SK-N-SH (cell line): ENCODE results near the gene ZNF101. TPM values are rescaled to one million over a fixed set of nuclear protein-coding genes. Genes with fewer than 3 reads are reported as not detected.
"Not testable (repeated sequence)": the region's sequence is repeated elsewhere in the genome, so short reads cannot be mapped to it uniquely, and the experiment has no call there.

ENCODE experiments used
- CTCF ChIA-PET: fragments of 300-600, 350-600 bp; formaldehyde crosslinking; extraction: SDS; loops from one replicate; lab custom pipeline; 2021; lab: Yijun Ruan, JAX
- POLR2A ChIA-PET: fragments of 350-600 bp; sonication (Branson Sonifier 250); formaldehyde crosslinking; extraction: SDS; loops from one replicate; lab custom pipeline; 2020; ENCODE audit warnings: antibody characterized with exemption, inconsistent platforms; lab: Yijun Ruan, JAX
- DNase-seq: peaks from one replicate; pipeline ENCODE4 v3.0.0; 2012
- H2AFZ ChIP-seq: fragments of 200-600 bp; sonication (generic); 2 replicates; pipeline ENCODE4 v1.8.1; 2016; ENCODE audit warnings: antibody characterized with exemption, mild to moderate bottlenecking, low read depth
- H3F3A ChIP-seq: fragments of 200-600 bp; sonication (generic); replicated peaks from 2 replicates; pipeline ENCODE3; 2016; ENCODE audit warnings: antibody characterized with exemption, mild to moderate bottlenecking; ENCODE audit not compliant: insufficient read depth
- H3K27ac ChIP-seq, 2 experiments: fragments of 200-500 bp in 1 of 2; fragments of 200-600 bp in 1 of 2; sonication (Bioruptor generic) in 1 of 2; sonication (generic), shearing (Covaris generic) in 1 of 2; 2 replicates each; pipeline versions ENCODE4 v1.5.1 to v1.6.1; 2014 to 2016; ENCODE audit warnings: low read depth in 2 of 2, inconsistent platforms in 1 of 2, low read length in 1 of 2, mild to moderate bottlenecking in 1 of 2, mixed read lengths in 1 of 2
- H3K27me3 ChIP-seq: fragments of 200-600 bp; sonication (generic), shearing (Covaris generic); 2 replicates; pipeline ENCODE4 v1.6.1; 2016; ENCODE audit warnings: mixed run types; ENCODE audit not compliant: insufficient read depth
- H3K36me3 ChIP-seq, 2 experiments: fragments of 200-500 bp in 1 of 2; fragments of 200-600 bp in 1 of 2; sonication (Bioruptor generic) in 1 of 2; sonication (generic) in 1 of 2; replicated peaks in 1 of 2; 2 replicates each; pipeline versions ENCODE3 to v1.5.1; 2014 to 2016; ENCODE audit warnings: low read length in 1 of 2, mild to moderate bottlenecking in 1 of 2; ENCODE audit not compliant: insufficient read depth in 2 of 2, control insufficient read depth in 1 of 2
- H3K4me1 ChIP-seq, 2 experiments: fragments of 200-500 bp in 1 of 2; fragments of 200-600 bp in 1 of 2; sonication (Bioruptor generic) in 1 of 2; sonication (generic), shearing (Covaris generic) in 1 of 2; 2 replicates each; pipeline versions ENCODE4 v1.5.1 to v1.6.1; 2014 to 2016; ENCODE audit warnings: low read depth in 1 of 2, low read length in 1 of 2, mixed run types in 1 of 2; ENCODE audit not compliant: insufficient read depth in 2 of 2, control insufficient read depth in 1 of 2
- H3K4me2 ChIP-seq: fragments of 200-600 bp; sonication (generic), shearing (Covaris generic); 2 replicates; pipeline ENCODE4 v1.6.1; 2017; ENCODE audit warnings: mixed run types
- H3K4me3 ChIP-seq, 2 experiments: fragments of 200-500 bp in 1 of 2; fragments of 200-600 bp in 1 of 2; sonication (Bioruptor generic) in 1 of 2; sonication (generic), shearing (Covaris generic) in 1 of 2; 2 replicates each; pipeline versions ENCODE4 v1.5.1 to v1.8.1; 2014 to 2016; ENCODE audit warnings: low read depth in 2 of 2, inconsistent platforms in 1 of 2, low read length in 1 of 2, mild to moderate bottlenecking in 1 of 2, mixed read lengths in 1 of 2, moderate library complexity in 1 of 2
- H3K79me2 ChIP-seq: fragments of 200-600 bp; sonication (generic); 2 replicates; pipeline ENCODE4 v1.8.1; 2017; ENCODE audit warnings: mild to moderate bottlenecking; ENCODE audit not compliant: insufficient read depth
- H3K9ac ChIP-seq: fragments of 200-600 bp; sonication (generic); 2 replicates; pipeline ENCODE4 v1.6.1; 2017; ENCODE audit warnings: mixed run types
- H3K9me2 ChIP-seq: fragments of 200-600 bp; sonication (generic); 2 replicates; pipeline ENCODE4 v1.6.1; 2017; ENCODE audit warnings: mixed run types
- H3K9me3 ChIP-seq: fragments of 200-600 bp; sonication (generic); 2 replicates; pipeline ENCODE4 v1.6.1; 2017; ENCODE audit warnings: mixed run types, mild to moderate bottlenecking, moderate library complexity
- H4K20me1 ChIP-seq: fragments of 200-600 bp; sonication (generic); 2 replicates; pipeline ENCODE4 v1.6.1; 2017; ENCODE audit warnings: mild to moderate bottlenecking, mixed run types; ENCODE audit not compliant: insufficient read depth
- ELF1 ChIP-seq: IDR thresholded peaks from 2 replicates; pipeline ENCODE4 v1.4.0; 2012
- EZH2phosphoT487 ChIP-seq: fragments of 200-600 bp; sonication (generic); IDR thresholded peaks from 2 replicates; pipeline ENCODE4 v1.6.1; 2017; ENCODE audit warnings: low read depth, mixed run types, mild to moderate bottlenecking, antibody characterized with exemption, moderate library complexity, borderline replicate concordance
- FOSL2 ChIP-seq: IDR thresholded peaks from 2 replicates; pipeline ENCODE4 v1.4.0; 2012; ENCODE audit warnings: low read depth, mild to moderate bottlenecking, moderate library complexity, borderline replicate concordance
- FOXM1 ChIP-seq: IDR thresholded peaks from 2 replicates; pipeline ENCODE4 v1.4.0; 2012; ENCODE audit warnings: low read depth, mild to moderate bottlenecking
- GABPA ChIP-seq: IDR thresholded peaks from 2 replicates; pipeline ENCODE4 v1.4.0; 2012; ENCODE audit warnings: low read depth, mild to moderate bottlenecking
- GATA2 ChIP-seq: sonication (generic); formaldehyde crosslinking; IDR thresholded peaks from 2 replicates; pipeline ENCODE4 v1.5.0; 2020; ENCODE audit warnings: mild to moderate bottlenecking, missing genetic modification reagents
- MEF2A ChIP-seq: IDR thresholded peaks from 2 replicates; pipeline ENCODE4 v1.4.0; 2012; ENCODE audit warnings: low read depth, borderline replicate concordance
- NRF1 ChIP-seq: IDR thresholded peaks from 2 replicates; pipeline ENCODE4 v1.6.1; 2012; ENCODE audit warnings: low read depth, mild to moderate bottlenecking, low read length
- POLR2AphosphoS5 ChIP-seq: IDR thresholded peaks from 2 replicates; pipeline ENCODE4 v1.6.1; 2012; ENCODE audit warnings: low read depth, low read length
- RAD21 ChIP-seq: IDR thresholded peaks from 2 replicates; pipeline ENCODE4 v1.6.1; 2012; ENCODE audit warnings: mild to moderate bottlenecking, low read length
- RCOR1 ChIP-seq: fragments of 150-350 bp; IDR thresholded peaks from 2 replicates; pipeline ENCODE4 v1.6.1; 2017; ENCODE audit warnings: antibody characterized with exemption, low read length
- RFX5 ChIP-seq: IDR thresholded peaks from 2 replicates; pipeline ENCODE4 v1.6.1; 2012; ENCODE audit warnings: mild to moderate bottlenecking, improper control_type of control experiment, low read length
- RXRA ChIP-seq: IDR thresholded peaks from 2 replicates; pipeline ENCODE4 v1.4.0; 2012; ENCODE audit warnings: low read depth, mild to moderate bottlenecking, borderline replicate concordance
- SMC3 ChIP-seq: IDR thresholded peaks from 2 replicates; pipeline ENCODE4 v1.6.1; 2012; ENCODE audit warnings: low read depth, low read length, improper control_type of control experiment
- TAF1 ChIP-seq: IDR thresholded peaks from 2 replicates; pipeline ENCODE4 v1.6.1; 2012; ENCODE audit warnings: low read depth, mild to moderate bottlenecking, low read length, moderate library complexity, borderline replicate concordance
- YY1 ChIP-seq: IDR thresholded peaks from 2 replicates; pipeline ENCODE4 v1.4.0; 2012; ENCODE audit warnings: low read depth, mild to moderate bottlenecking
- WGBS: methylation state at CpG from one replicate; pipeline ENCODE4 v1.1.6; 2017; ENCODE audit warnings: low lambda C conversion rate; 5-methylcytosine and 5-hydroxymethylcytosine counted together
- polyA plus RNA-seq, 3 experiments: library from polyadenylated mRNA; depleted of rRNA; stranded (reverse); fragments of >200 nt; gene quantifications; 2 replicates each; pipeline ENCODE4 v1.2.3, GENCODE V29; 2012
- TF ChIP-seq, protein P1 (sequence below): fragments of 150-350 bp; IDR thresholded peaks from 2 replicates; pipeline ENCODE4 v1.6.1; 2017; ENCODE audit warnings: antibody characterized with exemption, low read length, low read depth, borderline replicate concordance
- TF ChIP-seq, protein P2 (sequence below): IDR thresholded peaks from 2 replicates; pipeline ENCODE4; 2012
- TF ChIP-seq, protein P3 (sequence below): IDR thresholded peaks from 2 replicates; pipeline ENCODE4 v1.4.0; 2012; ENCODE audit warnings: low read depth, borderline replicate concordance
- TF ChIP-seq, protein P4 (sequence below): IDR thresholded peaks from 2 replicates; pipeline ENCODE4 v1.6.1; 2012; ENCODE audit warnings: mild to moderate bottlenecking, low read depth, low read length, moderate library complexity

The ZNF101 gene
- polyA plus RNA-seq, 1 of the 3 experiments (the other 2 are of a cell fraction) = 2.4 TPM

DNA sequence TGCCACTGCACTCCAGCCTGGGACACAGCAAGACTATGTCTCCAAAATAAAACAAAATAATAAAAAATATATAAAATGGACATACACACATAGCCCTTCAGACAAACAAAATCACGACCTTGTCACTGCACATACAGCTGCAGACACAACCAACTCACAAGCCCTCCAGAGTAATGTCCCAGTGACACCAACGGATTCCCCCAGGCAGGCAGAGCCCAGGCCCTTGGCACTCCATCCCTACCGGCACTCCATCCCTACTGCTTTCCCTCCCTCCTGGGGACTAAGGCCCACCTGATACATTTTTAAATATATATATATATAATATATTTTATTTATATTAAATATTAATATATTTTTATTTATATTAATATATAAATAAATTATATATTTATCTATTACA lies 18.5 kb downstream of the ZNF101 start (continued):
- TF ChIP-seq FOSL2 (no peak), YY1 (no peak)

DNA sequence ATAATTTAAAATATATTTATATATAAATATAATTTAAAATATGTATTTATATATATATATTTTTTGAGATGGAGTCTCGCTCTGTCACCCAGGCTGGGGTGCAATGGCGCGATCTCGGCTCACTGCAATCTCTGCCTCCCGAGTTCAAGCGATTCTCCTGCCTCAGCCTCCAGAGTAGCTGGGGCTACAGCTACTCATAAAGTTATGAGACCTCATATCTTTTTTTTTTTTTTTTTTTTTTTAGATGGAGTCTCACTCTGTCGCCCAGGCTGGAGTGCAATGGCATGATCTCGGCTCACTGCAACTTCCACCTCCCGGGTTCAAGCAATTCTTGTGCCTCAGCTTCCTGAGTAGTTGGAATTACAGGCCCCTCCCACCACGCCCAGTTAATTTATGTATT lies 20.4 kb downstream of the ZNF101 start:
- H3K9me3 ChIP-seq, H3K27ac ChIP-seq, H3K9ac ChIP-seq, H3K4me3 ChIP-seq, H3K36me3 ChIP-seq, H3K79me2 ChIP-seq, H4K20me1 ChIP-seq, POLR2A ChIA-PET, H3K9me2 ChIP-seq, H3K4me1 ChIP-seq, H3K27me3 ChIP-seq, H3K4me2 ChIP-seq, H2AFZ ChIP-seq, H3F3A ChIP-seq, DNase-seq, CTCF ChIA-PET: not testable (repeated sequence)
- 90% methylated on average over 10 of the region's 10 CpGs for WGBS

DNA sequence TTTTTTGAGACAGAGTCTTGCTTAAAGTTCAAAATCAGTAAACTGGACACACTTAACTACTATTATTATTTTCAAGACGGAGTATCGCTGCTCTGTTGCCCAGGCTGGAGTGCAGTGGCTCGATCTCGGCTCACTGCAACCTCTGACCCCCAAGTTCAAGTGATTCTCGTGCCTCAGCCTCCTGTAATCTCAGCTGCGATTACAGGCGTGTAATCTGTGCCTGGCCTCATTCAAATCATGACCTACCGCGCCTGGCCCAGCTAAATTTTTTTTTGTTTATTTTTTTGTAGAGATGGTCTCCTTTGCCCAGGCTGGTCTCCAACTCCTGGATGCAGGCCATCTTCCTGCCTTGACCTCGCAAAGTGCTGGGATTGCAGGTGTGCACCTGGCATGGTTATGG lies 23.0 kb downstream of the ZNF101 start:
- H3K9ac ChIP-seq = no peak overlapping the region
- 71% methylated on average over 10 of the region's 10 CpGs for WGBS
- no peak for DNase-seq
- POLR2A ChIA-PET = no interaction called here
- H3K4me2 ChIP-seq = no peak overlapping the region
- no peak overlapping the region for H3K4me3 ChIP-seq
- H3K27ac ChIP-seq = no peak overlapping the region
- no peaks in the 10 kb centered on the region for H3F3A ChIP-seq
- H3K27me3 ChIP-seq = no peaks in the 10 kb centered on the region
- H4K20me1 ChIP-seq = no peaks in the 10 kb centered on the region
- H3K9me2 ChIP-seq = no peaks in the 10 kb centered on the region
- H3K4me1 ChIP-seq = no peaks in the 10 kb centered on the region
- no peaks in the 10 kb centered on the region for H3K79me2 ChIP-seq
- H2AFZ ChIP-seq = no peak overlapping the region
- CTCF ChIA-PET = no interaction called here
- H3K9me3 ChIP-seq = no peaks in the 10 kb centered on the region
- H3K36me3 ChIP-seq = no peaks in the 10 kb centered on the region
- TF ChIP-seq RAD21 (no peak), RFX5 (no peak), POLR2AphosphoS5 (no peak), ELF1 (no peak), EZH2phosphoT487 (no peak), SMC3 (no peak), GABPA (no peak), GATA2 (CRISPR knock-in tag) (no peak), YY1 (no peak), MEF2A (no peak), RCOR1 (no peak), TAF1 (no peak), FOXM1 (no peak), FOSL2 (no peak), RXRA (no peak), NRF1 (no peak)
- TF ChIP-seq, protein P1, sequence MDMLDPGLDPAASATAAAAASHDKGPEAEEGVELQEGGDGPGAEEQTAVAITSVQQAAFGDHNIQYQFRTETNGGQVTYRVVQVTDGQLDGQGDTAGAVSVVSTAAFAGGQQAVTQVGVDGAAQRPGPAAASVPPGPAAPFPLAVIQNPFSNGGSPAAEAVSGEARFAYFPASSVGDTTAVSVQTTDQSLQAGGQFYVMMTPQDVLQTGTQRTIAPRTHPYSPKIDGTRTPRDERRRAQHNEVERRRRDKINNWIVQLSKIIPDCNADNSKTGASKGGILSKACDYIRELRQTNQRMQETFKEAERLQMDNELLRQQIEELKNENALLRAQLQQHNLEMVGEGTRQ = no peak
- TF ChIP-seq, protein P2, sequence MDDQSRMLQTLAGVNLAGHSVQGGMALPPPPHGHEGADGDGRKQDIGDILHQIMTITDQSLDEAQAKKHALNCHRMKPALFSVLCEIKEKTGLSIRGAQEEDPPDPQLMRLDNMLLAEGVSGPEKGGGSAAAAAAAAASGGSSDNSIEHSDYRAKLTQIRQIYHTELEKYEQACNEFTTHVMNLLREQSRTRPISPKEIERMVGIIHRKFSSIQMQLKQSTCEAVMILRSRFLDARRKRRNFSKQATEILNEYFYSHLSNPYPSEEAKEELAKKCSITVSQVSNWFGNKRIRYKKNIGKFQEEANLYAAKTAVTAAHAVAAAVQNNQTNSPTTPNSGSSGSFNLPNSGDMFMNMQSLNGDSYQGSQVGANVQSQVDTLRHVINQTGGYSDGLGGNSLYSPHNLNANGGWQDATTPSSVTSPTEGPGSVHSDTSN = no peak
- TF ChIP-seq, protein P3, sequence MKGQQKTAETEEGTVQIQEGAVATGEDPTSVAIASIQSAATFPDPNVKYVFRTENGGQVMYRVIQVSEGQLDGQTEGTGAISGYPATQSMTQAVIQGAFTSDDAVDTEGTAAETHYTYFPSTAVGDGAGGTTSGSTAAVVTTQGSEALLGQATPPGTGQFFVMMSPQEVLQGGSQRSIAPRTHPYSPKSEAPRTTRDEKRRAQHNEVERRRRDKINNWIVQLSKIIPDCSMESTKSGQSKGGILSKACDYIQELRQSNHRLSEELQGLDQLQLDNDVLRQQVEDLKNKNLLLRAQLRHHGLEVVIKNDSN = no peak
- TF ChIP-seq, protein P4, sequence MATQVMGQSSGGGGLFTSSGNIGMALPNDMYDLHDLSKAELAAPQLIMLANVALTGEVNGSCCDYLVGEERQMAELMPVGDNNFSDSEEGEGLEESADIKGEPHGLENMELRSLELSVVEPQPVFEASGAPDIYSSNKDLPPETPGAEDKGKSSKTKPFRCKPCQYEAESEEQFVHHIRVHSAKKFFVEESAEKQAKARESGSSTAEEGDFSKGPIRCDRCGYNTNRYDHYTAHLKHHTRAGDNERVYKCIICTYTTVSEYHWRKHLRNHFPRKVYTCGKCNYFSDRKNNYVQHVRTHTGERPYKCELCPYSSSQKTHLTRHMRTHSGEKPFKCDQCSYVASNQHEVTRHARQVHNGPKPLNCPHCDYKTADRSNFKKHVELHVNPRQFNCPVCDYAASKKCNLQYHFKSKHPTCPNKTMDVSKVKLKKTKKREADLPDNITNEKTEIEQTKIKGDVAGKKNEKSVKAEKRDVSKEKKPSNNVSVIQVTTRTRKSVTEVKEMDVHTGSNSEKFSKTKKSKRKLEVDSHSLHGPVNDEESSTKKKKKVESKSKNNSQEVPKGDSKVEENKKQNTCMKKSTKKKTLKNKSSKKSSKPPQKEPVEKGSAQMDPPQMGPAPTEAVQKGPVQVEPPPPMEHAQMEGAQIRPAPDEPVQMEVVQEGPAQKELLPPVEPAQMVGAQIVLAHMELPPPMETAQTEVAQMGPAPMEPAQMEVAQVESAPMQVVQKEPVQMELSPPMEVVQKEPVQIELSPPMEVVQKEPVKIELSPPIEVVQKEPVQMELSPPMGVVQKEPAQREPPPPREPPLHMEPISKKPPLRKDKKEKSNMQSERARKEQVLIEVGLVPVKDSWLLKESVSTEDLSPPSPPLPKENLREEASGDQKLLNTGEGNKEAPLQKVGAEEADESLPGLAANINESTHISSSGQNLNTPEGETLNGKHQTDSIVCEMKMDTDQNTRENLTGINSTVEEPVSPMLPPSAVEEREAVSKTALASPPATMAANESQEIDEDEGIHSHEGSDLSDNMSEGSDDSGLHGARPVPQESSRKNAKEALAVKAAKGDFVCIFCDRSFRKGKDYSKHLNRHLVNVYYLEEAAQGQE = no peak
